Measurements from ENCODE around the gene RNU5B-1.

The RNU5B-1 gene

DNA sequence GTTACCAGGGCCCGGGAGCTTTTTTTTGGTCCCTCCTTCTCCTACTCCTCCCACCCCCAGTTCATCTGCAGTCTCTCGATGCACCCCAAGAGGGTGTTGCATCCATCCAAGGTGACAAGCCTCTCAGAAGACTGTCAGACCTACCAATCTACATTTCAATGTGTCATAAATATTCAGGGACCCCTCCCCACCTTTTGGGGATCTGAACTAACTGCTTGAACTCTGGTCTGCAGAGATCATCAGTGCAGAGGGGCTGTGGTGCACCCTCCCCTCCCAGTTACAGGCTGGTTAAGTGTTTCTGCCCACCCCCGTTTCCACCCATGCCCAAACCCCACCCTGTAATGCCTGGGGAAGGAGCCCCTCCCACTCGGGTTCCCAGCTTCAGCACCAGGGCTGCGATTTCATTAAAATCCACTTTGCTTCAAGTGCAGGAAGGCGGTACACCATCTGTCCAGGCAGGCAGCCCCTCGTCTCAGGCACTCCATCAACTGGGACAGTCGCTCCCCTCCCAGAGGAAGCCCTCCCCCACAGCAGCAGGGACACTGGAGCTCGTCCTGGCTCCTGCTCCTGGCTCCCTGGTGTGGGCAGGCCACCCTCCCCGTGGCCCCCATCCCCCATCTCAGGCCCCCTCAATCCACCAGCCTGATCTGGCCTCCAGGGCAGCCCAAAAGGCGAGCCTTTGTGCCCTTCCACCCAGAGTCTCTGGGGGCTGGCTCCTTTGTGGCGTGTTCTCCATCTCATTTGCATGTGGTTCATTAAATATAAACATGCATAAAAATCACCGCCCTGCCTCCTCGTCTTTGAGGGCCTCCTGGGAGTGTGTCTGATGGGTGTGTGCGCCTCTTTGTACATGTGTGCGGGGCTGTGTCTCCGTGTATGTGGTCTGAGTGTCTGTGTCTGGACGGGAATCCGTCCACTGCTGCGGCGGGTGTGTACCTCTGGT lies 32.3 kb downstream of the RNU5B-1 start:
- TF ChIP-seq, protein P1, sequence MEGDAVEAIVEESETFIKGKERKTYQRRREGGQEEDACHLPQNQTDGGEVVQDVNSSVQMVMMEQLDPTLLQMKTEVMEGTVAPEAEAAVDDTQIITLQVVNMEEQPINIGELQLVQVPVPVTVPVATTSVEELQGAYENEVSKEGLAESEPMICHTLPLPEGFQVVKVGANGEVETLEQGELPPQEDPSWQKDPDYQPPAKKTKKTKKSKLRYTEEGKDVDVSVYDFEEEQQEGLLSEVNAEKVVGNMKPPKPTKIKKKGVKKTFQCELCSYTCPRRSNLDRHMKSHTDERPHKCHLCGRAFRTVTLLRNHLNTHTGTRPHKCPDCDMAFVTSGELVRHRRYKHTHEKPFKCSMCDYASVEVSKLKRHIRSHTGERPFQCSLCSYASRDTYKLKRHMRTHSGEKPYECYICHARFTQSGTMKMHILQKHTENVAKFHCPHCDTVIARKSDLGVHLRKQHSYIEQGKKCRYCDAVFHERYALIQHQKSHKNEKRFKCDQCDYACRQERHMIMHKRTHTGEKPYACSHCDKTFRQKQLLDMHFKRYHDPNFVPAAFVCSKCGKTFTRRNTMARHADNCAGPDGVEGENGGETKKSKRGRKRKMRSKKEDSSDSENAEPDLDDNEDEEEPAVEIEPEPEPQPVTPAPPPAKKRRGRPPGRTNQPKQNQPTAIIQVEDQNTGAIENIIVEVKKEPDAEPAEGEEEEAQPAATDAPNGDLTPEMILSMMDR (conservative IDR thresholded peaks at IDR 0.05; ENCODE audit: low read length): no peak
- no peak for DNase-seq (ENCODE audit: low read depth)
- no peak overlapping the region for H3K4me3 ChIP-seq (ENCODE audit: low read length)

DNA sequence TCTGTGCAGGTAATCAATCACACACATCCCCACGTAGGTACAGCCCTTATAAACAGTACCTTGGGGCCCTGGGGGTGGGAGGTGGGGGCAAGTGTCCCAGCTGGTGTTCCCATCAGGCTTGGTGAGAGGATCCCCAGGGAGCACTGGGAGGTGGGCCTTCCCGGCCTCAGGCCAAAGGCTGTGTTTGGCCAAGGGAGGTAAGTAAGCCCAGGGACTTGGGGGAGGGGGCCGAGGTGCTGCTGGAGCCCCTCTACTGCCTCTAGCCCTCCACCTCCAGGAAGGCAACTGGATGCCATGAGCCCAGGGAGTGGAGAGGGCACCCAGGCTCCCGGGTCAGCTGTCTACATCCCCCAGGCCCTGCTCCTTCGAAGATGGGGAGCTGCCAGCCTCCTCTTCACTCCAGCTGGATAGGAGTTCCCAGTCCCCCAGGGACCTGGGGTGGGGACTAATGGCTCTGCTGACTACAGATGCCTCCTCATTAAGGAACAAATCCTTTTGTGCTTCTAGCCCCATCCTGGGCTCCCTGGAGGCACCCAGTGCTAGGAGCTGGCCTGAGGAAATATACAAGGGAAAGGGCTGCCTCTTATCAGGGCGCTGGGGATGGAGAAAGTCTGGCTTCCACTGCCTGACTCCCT lies 33.1 kb downstream of the RNU5B-1 start:
- TF ChIP-seq, protein P1 (conservative IDR thresholded peaks at IDR 0.05; ENCODE audit: low read length): no peak
- DNase-seq (ENCODE audit: low read depth): no peak
- no peak overlapping the region for H3K4me3 ChIP-seq (ENCODE audit: low read length)

- no peak for DNase-seq (ENCODE audit: low read depth)
- TF ChIP-seq, protein P1 (conservative IDR thresholded peaks at IDR 0.05; ENCODE audit: low read length): no peak
- H3K4me3 ChIP-seq (ENCODE audit: low read length): no peak overlapping the region
Observed at GRCh38 chr15:65338366-65338765, 33.9 kb downstream of the RNU5B-1 start.

DNA sequence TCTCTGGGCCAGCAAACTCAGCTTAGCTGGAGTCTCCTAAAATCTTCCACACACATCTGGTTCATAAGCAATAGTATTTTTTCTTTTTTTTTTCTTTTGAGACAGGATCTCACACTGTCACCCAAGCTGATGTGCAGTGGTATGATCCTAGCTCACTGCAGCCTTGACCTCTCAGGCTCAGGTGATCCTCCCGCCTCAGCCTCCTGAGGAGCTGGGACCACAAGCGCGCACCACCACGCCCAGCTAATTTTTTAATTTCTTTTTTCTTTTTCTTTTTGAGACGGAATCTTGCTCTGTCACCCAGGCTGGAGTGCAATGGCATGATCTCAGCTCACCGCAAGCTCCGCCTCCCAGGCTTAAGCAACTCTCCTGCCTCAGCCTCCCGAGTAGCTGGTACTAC lies 34.3 kb downstream of the RNU5B-1 start:
- DNase-seq (ENCODE audit: low read depth): no peak
- TF ChIP-seq, protein P1 (conservative IDR thresholded peaks at IDR 0.05; ENCODE audit: low read length): no peak
- no peak overlapping the region for H3K4me3 ChIP-seq (ENCODE audit: low read length)

DNA sequence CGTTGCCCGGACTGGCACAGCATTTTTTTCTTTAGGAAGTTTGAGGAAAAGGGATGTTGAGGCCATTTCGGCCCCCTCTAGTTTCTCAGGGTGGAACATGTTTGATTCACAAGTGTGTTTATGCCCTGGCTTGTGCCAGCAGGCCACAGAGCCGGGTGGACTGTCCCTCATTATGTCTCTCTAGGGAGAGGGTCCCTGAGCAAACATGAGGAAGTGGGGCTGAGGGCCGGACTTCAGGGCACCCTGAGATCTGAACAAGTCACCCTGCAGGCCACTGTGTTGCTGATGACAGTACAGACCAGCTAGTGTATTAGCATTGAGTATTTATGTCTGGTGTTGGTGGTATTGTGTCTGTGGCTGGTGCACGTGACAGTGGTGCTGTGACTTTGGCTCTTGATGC lies 34.9 kb downstream of the RNU5B-1 start:
- DNase-seq (ENCODE audit: low read depth): no peak
- H3K4me3 ChIP-seq (ENCODE audit: low read length): no peak overlapping the region
- TF ChIP-seq, protein P1 (conservative IDR thresholded peaks at IDR 0.05; ENCODE audit: low read length): no peak

- TF ChIP-seq, protein P1 (conservative IDR thresholded peaks at IDR 0.05; ENCODE audit: low read length): no peak
Observed at GRCh38 chr15:65339920-65340319, 35.4 kb downstream of the RNU5B-1 start.

DNA sequence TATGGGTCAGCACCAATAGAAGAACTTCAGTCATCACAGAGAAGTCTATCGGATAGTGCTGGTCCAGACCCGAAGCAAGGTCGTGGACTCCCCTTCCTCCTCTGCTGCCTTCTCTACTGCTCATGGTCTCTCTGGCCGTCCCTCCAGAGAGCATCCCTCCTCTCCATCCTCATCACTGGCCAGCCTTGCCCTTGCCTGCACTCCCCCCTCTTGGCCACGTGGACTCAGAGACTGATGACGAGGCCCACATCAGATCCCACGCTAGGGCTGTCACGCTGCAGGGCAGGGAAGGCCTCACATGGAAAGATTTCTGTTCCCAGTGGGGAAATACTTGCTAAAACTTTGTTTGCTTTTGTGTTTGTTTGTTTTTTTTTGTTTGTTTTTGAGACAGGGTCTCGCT lies 38.0 kb downstream of the RNU5B-1 start:
- TF ChIP-seq, protein P1 (conservative IDR thresholded peaks at IDR 0.05; ENCODE audit: low read length): no peak
- DNase-seq (ENCODE audit: low read depth): no peak
- H3K4me3 ChIP-seq (ENCODE audit: low read length): no peak overlapping the region

More at GRCh38 chr15:65339920-65340319, 35.4 kb downstream of the RNU5B-1 start:
- H3K4me3 ChIP-seq (ENCODE audit: low read length): no peak overlapping the region
- no peak for DNase-seq (ENCODE audit: low read depth)

Data from AG10803 (cell line).